NOMO-1 (cell line): Measurements from ENCODE around the gene KRTAP20-2.

Experiments used
- DNase-seq, 2 experiments: peaks; one replicate each; lab custom pipeline; 2025; ENCODE audit not compliant: unreplicated experiment in 2 of 2; lab: John Stamatoyannopoulos, UW

The KRTAP20-2 gene

GRCh38 chr21:30634906-30635305, at the start of gene KRTAP20-2:
Gene KRTAP20-2 (plus strand): TSS chr21:30635206. CDS start chr21:30635264, 58 bp downstream.
- DNase-seq, result no peak

GRCh38 chr21:30590297-30590696, 44.7 kb upstream of the KRTAP20-2 start, which contains the start of gene KRTAP22-2:
Gene KRTAP22-2 (minus strand): TSS chr21:30590397.
- no peak for DNase-seq

GRCh38 chr21:30592140-30592539, 42.9 kb upstream of the KRTAP20-2 start, which contains the start of gene KRTAP6-3:
Gene KRTAP6-3 (plus strand): TSS chr21:30592440. CDS start chr21:30592446, 6 bp downstream.
- DNase-seq, result no peak

- DNase-seq, result no peak
Measured at GRCh38 chr21:30598802-30599201, 36.2 kb upstream of the KRTAP20-2 start, which contains the start of gene KRTAP6-2. Gene KRTAP6-2 (minus strand): TSS chr21:30598902. CDS start chr21:30598874, 28 bp downstream.

GRCh38 chr21:30600787-30601186, 34.2 kb upstream of the KRTAP20-2 start, which contains the start of gene KRTAP22-1:
Gene KRTAP22-1 (plus strand): TSS chr21:30601087.
- DNase-seq, result no peak

- DNase-seq, result no peak
Measured at GRCh38 chr21:30605968-30606367, 29.0 kb upstream of the KRTAP20-2 start.

- no peak for DNase-seq
Measured at GRCh38 chr21:30612132-30612531, 22.9 kb upstream of the KRTAP20-2 start.

GRCh38 chr21:30613836-30614235, 21.2 kb upstream of the KRTAP20-2 start, which contains the start of gene KRTAP6-1:
Gene KRTAP6-1 (minus strand): TSS chr21:30613930. CDS start chr21:30613904, 26 bp downstream.
- DNase-seq, result no peak

GRCh38 chr21:30615199-30615598, 19.8 kb upstream of the KRTAP20-2 start:
- no peak for DNase-seq

- no peak for DNase-seq
Measured at GRCh38 chr21:30616125-30616524, 18.9 kb upstream of the KRTAP20-2 start, which contains the start of gene KRTAP20-1. Gene KRTAP20-1 (plus strand): TSS chr21:30616425. CDS start chr21:30616455, 30 bp downstream.

- no peak for DNase-seq
Measured at GRCh38 chr21:30620080-30620479, 14.9 kb upstream of the KRTAP20-2 start.

- DNase-seq, result no peak
Measured at GRCh38 chr21:30620522-30620921, 14.5 kb upstream of the KRTAP20-2 start, which contains the start of gene KRTAP20-4. Gene KRTAP20-4 (plus strand): TSS chr21:30620627.

- DNase-seq, result no peak
Measured at GRCh38 chr21:30623362-30623761, 11.6 kb upstream of the KRTAP20-2 start.

- no peak for DNase-seq
Measured at GRCh38 chr21:30625449-30626165, 9.4 kb upstream of the KRTAP20-2 start.

GRCh38 chr21:30628109-30628508, 6.9 kb upstream of the KRTAP20-2 start:
- DNase-seq, result no peak

GRCh38 chr21:30629200-30629599, 5.8 kb upstream of the KRTAP20-2 start:
- DNase-seq, result no peak

GRCh38 chr21:30638686-30639085, 3.7 kb downstream of the KRTAP20-2 start:
- no peak for DNase-seq

GRCh38 chr21:30642564-30642963, 7.6 kb downstream of the KRTAP20-2 start, which contains the start of gene KRTAP20-3:
Gene KRTAP20-3 (plus strand): TSS chr21:30642864.
- DNase-seq, result no peak

GRCh38 chr21:30646904-30647414, 12.0 kb downstream of the KRTAP20-2 start:
- DNase-seq, result no peak

- DNase-seq, result no peak
Measured at GRCh38 chr21:30652891-30653290, 17.9 kb downstream of the KRTAP20-2 start.

GRCh38 chr21:30668776-30669175, 33.8 kb downstream of the KRTAP20-2 start:
- no peak for DNase-seq
